WERI-Rb-1 (cell line): ENCODE measurements around the gene RAD18.

ENCODE experiments used
- DNase-seq: peaks from one replicate; pipeline ENCODE4 v3.0.0-alpha.2; 2020
- H3K27ac ChIP-seq: fragments of 250-450 bp; sonication (Bioruptor Pico); 2 replicates; pipeline ENCODE4 v1.5.1; 2020; ENCODE audit warnings: mild to moderate bottlenecking, moderate library complexity
- H3K27me3 ChIP-seq: fragments of 250-450 bp; sonication (Bioruptor Pico); 2 replicates; pipeline ENCODE4 v1.5.1; 2021; ENCODE audit warnings: mild to moderate bottlenecking, low read depth, moderate library complexity; ENCODE audit not compliant: insufficient read depth, severe bottlenecking
- H3K36me3 ChIP-seq: fragments of 250-450 bp; sonication (Bioruptor Pico); 2 replicates; pipeline ENCODE4 v1.5.1; 2020; ENCODE audit warnings: mild to moderate bottlenecking, moderate library complexity
- H3K4me3 ChIP-seq: 2 replicates; pipeline ENCODE4 v1.5.1; 2011; ENCODE audit warnings: low read depth, mild to moderate bottlenecking, control low read depth, low read length
- H3K9me3 ChIP-seq: fragments of 250-450 bp; sonication (Bioruptor Pico); 2 replicates; pipeline ENCODE4 v1.5.1; 2021; ENCODE audit warnings: mild to moderate bottlenecking, moderate library complexity; ENCODE audit not compliant: severe bottlenecking
- CTCF ChIP-seq: IDR thresholded peaks from 2 replicates; pipeline ENCODE4 v1.5.1; 2011; ENCODE audit warnings: low read depth, mild to moderate bottlenecking, control low read depth, inconsistent platforms, low read length

Gene RAD18

GRCh38 chr3:8962226-8962861 lies 928 bp downstream of the RAD18 start:
- H3K4me3 ChIP-seq = peak overlapping the region; percentile 54
- peaks cover 12% of the 10 kb centered on the region for H3K36me3 ChIP-seq
- H3K27ac ChIP-seq = peak overlapping the region; percentile 62
- DNase-seq = no peak
- no peak for TF ChIP-seq CTCF
- H3K27me3 ChIP-seq = no peaks in the 10 kb centered on the region
- H3K9me3 ChIP-seq = no peaks in the 10 kb centered on the region

- H3K27me3 ChIP-seq = no peaks in the 10 kb centered on the region
- DNase-seq = no peak
- TF ChIP-seq CTCF = no peak
- H3K9me3 ChIP-seq = no peaks in the 10 kb centered on the region
- H3K36me3 ChIP-seq = peaks cover 20% of the 10 kb centered on the region
- no peak overlapping the region for H3K4me3 ChIP-seq
- no peak overlapping the region for H3K27ac ChIP-seq
Measured at GRCh38 chr3:8959668-8960067, 3.6 kb downstream of the RAD18 start.

GRCh38 chr3:8954938-8955763 lies 8.1 kb downstream of the RAD18 start:
- H3K27ac ChIP-seq = no peak overlapping the region
- DNase-seq = no peak
- H3K36me3 ChIP-seq = peaks cover 20% of the 10 kb centered on the region
- H3K9me3 ChIP-seq = no peaks in the 10 kb centered on the region
- no peak for TF ChIP-seq CTCF
- H3K27me3 ChIP-seq = no peaks in the 10 kb centered on the region
- no peak overlapping the region for H3K4me3 ChIP-seq

GRCh38 chr3:8953313-8953712 lies 10.0 kb downstream of the RAD18 start:
- H3K27me3 ChIP-seq = no peaks in the 10 kb centered on the region
- H3K36me3 ChIP-seq = peaks cover 12% of the 10 kb centered on the region
- no peak overlapping the region for H3K4me3 ChIP-seq
- H3K27ac ChIP-seq = no peak overlapping the region
- no peak for DNase-seq
- no peak for TF ChIP-seq CTCF
- no peaks in the 10 kb centered on the region for H3K9me3 ChIP-seq

- Histone ChIP-seq H3K9me3 (no peaks in the 10 kb centered on the region), H3K27me3 (no peaks in the 10 kb centered on the region), H3K4me3 (no peak overlapping the region), H3K27ac (no peak overlapping the region), H3K36me3 (peaks cover 17% of the 10 kb centered on the region)
- TF ChIP-seq CTCF = no peak
- DNase-seq = no peak
Measured at GRCh38 chr3:8952130-8952529, 11.1 kb downstream of the RAD18 start.
